HK-2 (cell line): ENCODE results near the gene DICER1.
"Not testable (repeated sequence)": the region's sequence is repeated elsewhere in the genome, so short reads cannot be mapped to it uniquely, and the experiment has no call there.

Source experiments
- DNase-seq: peaks from one replicate; pipeline ENCODE4 v3.0.0-alpha.2; 2018; ENCODE audit not compliant: unreplicated experiment

Gene DICER1

GRCh38 chr14:95149441-95149840, 7.9 kb downstream of the DICER1 start:
- DNase-seq = no peak

GRCh38 chr14:95147597-95147996, 9.7 kb downstream of the DICER1 start:
- no peak for DNase-seq

- no peak for DNase-seq
Measured at GRCh38 chr14:95146079-95146771, 11.1 kb downstream of the DICER1 start.

- no peak for DNase-seq
Measured at GRCh38 chr14:95144849-95145248, 12.5 kb downstream of the DICER1 start.

- no peak for DNase-seq
Measured at GRCh38 chr14:95143808-95144620, 13.3 kb downstream of the DICER1 start.

GRCh38 chr14:95142208-95142607, 15.1 kb downstream of the DICER1 start:
- DNase-seq = no peak

GRCh38 chr14:95141684-95142083, 15.6 kb downstream of the DICER1 start:
- DNase-seq = no peak

GRCh38 chr14:95140060-95140858, 17.1 kb downstream of the DICER1 start:
- no peak for DNase-seq

- DNase-seq = no peak
Measured at GRCh38 chr14:95138876-95139275, 18.5 kb downstream of the DICER1 start.

- DNase-seq = not testable (repeated sequence)
Measured at GRCh38 chr14:95138455-95138854, 18.9 kb downstream of the DICER1 start.

- DNase-seq = no peak
Measured at GRCh38 chr14:95137804-95138167, 19.5 kb downstream of the DICER1 start.

- DNase-seq = no peak
Measured at GRCh38 chr14:95137164-95137803, 20.0 kb downstream of the DICER1 start.

GRCh38 chr14:95136631-95137030, 20.7 kb downstream of the DICER1 start:
- DNase-seq = no peak

- DNase-seq = no peak
Measured at GRCh38 chr14:95134304-95134933, 22.9 kb downstream of the DICER1 start.

GRCh38 chr14:95133282-95133681, 24.0 kb downstream of the DICER1 start:
- DNase-seq = no peak

GRCh38 chr14:95132760-95133159, 24.6 kb downstream of the DICER1 start:
- no peak for DNase-seq

- DNase-seq = no peak
Measured at GRCh38 chr14:95130549-95130948, 26.8 kb downstream of the DICER1 start.

- DNase-seq = no peak
Measured at GRCh38 chr14:95128140-95128539, 29.2 kb downstream of the DICER1 start.

GRCh38 chr14:95127531-95127911, 29.8 kb downstream of the DICER1 start:
- DNase-seq = no peak

GRCh38 chr14:95126906-95127530, 30.3 kb downstream of the DICER1 start:
- DNase-seq = no peak

GRCh38 chr14:95125915-95126314, 31.4 kb downstream of the DICER1 start:
- DNase-seq = no peak
